ENCODE results near the gene FAM180A.

DNA sequence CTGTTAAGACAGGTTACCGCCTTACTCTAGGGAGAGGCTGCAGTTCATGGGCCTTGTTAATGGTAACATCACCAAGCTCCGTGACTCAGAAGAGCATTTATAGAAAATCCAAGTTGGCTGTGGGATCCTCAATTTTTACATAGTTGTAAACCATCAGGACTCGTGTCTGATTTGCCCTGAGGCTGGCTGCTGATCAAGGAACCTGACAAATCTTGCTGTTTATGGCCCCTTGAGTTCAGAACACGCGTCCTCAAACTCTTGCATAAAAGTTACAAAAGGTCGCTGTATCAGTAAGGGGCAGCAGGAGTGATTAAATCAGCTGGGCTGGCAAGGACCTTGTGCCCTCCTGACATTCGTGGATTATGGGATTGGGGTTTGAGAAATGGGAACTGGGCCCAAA, 25.2 kb downstream of the FAM180A start:
- TF ChIP-seq, protein P1, sequence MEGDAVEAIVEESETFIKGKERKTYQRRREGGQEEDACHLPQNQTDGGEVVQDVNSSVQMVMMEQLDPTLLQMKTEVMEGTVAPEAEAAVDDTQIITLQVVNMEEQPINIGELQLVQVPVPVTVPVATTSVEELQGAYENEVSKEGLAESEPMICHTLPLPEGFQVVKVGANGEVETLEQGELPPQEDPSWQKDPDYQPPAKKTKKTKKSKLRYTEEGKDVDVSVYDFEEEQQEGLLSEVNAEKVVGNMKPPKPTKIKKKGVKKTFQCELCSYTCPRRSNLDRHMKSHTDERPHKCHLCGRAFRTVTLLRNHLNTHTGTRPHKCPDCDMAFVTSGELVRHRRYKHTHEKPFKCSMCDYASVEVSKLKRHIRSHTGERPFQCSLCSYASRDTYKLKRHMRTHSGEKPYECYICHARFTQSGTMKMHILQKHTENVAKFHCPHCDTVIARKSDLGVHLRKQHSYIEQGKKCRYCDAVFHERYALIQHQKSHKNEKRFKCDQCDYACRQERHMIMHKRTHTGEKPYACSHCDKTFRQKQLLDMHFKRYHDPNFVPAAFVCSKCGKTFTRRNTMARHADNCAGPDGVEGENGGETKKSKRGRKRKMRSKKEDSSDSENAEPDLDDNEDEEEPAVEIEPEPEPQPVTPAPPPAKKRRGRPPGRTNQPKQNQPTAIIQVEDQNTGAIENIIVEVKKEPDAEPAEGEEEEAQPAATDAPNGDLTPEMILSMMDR (IDR thresholded peaks at IDR 0.05): no peak
- TF ChIP-seq EP300 (IDR thresholded peaks at IDR 0.05) (no peak), POLR2A (IDR thresholded peaks at IDR 0.05) (no peak)
